HG03558 (cell line): ENCODE measurements around the gene PIGT.

Experiments used
- ATAC-seq: cut with Tn5 transposase; IDR thresholded peaks from one replicate; pipeline ENCODE4 v1.9.1; 2021; ENCODE audit warnings: moderate number of reproducible peaks; ENCODE audit not compliant: unreplicated experiment; ENCODE audit errors: extremely low read depth

The PIGT gene

GRCh38 chr20:45426320-45427016, 10.5 kb downstream of the PIGT start:
- no peak for ATAC-seq

GRCh38 chr20:45427236-45428149, 11.6 kb downstream of the PIGT start:
- ATAC-seq, result no peak

GRCh38 chr20:45429618-45430017, 13.7 kb downstream of the PIGT start:
- no peak for ATAC-seq

GRCh38 chr20:45432294-45432693, 16.4 kb downstream of the PIGT start:
- ATAC-seq, result no peak

- ATAC-seq, result no peak
These were observed 17.4 kb downstream of the PIGT start for GRCh38 chr20:45433316-45433715.

GRCh38 chr20:45433976-45434375, 18.0 kb downstream of the PIGT start:
- ATAC-seq, result no peak

- ATAC-seq, result no peak
These were observed 21.0 kb downstream of the PIGT start for GRCh38 chr20:45436732-45437485.

GRCh38 chr20:45440424-45440823, 24.5 kb downstream of the PIGT start:
- ATAC-seq, result no peak

GRCh38 chr20:45440891-45441685, 25.1 kb downstream of the PIGT start:
- no peak for ATAC-seq

- no peak for ATAC-seq
These were observed 25.8 kb downstream of the PIGT start for GRCh38 chr20:45441746-45442145.

GRCh38 chr20:45444050-45444449, 28.1 kb downstream of the PIGT start:
- ATAC-seq, result no peak

- ATAC-seq, result no peak
These were observed 30.0 kb downstream of the PIGT start for GRCh38 chr20:45445805-45446562.

GRCh38 chr20:45448270-45448669, 32.3 kb downstream of the PIGT start:
- ATAC-seq, result no peak

- ATAC-seq, result no peak
These were observed 33.6 kb downstream of the PIGT start for GRCh38 chr20:45449528-45449927.

GRCh38 chr20:45450097-45450818, 34.3 kb downstream of the PIGT start:
- no peak for ATAC-seq

- no peak for ATAC-seq
These were observed 36.3 kb downstream of the PIGT start for GRCh38 chr20:45452238-45452637.

- no peak for ATAC-seq
These were observed 37.1 kb downstream of the PIGT start for GRCh38 chr20:45452772-45453691.

GRCh38 chr20:45456632-45457031, 40.7 kb downstream of the PIGT start:
- no peak for ATAC-seq
